Measurements from ENCODE around the gene RD3L. TPM values are rescaled to one million over a fixed set of nuclear protein-coding genes. Genes with fewer than 3 reads are reported as not detected.

Gene RD3L
- total and polyA plus RNA-seq, 10 of the 15 experiments (the other 5 are each of a cell fraction or from before 2014, with no cell fraction given) = not detected

GRCh38 chr14:103920981-103921854 is 21.1 kb downstream of the RD3L start:
- Histone ChIP-seq H2AFZ (ENCODE audit: control insufficient read depth, low read depth, low read length) (peak overlapping the region; percentile 82), H3K79me2 (ENCODE audit: control insufficient read depth, insufficient read depth, low read length) (peaks cover 27% of the 10 kb centered on the region), H3K9ac (ENCODE audit: control insufficient read depth, insufficient read depth, low read length) (peak overlapping the region; percentile 87), H3K4me2 (ENCODE audit: control insufficient read depth, insufficient read depth) (peak overlapping the region; percentile 95), H4K20me1 (ENCODE audit: control insufficient read depth, insufficient read depth) (no peaks in the 10 kb centered on the region), H3K4me3 (peak overlapping the region; percentile 93), H3K9me3 (replicated peaks; ENCODE audit: control insufficient read depth, insufficient read depth, low read length) (no peaks in the 10 kb centered on the region), H3K36me3 (ENCODE audit: control insufficient read depth in 2 of 2, insufficient read depth in 2 of 2, low read length in 1 of 2) (no peaks in the 10 kb centered on the region; a peak in 2 of 4 replicates), H3K4me1 (ENCODE audit: control insufficient read depth, insufficient read depth, low read length) (no peaks in the 10 kb centered on the region), H3K27me3 (replicated peaks in 1 of 2; ENCODE audit: control insufficient read depth in 2 of 2, insufficient read depth in 2 of 2, low read length in 1 of 2) (no peaks in the 10 kb centered on the region), H3K27ac (ENCODE audit: control insufficient read depth, insufficient read depth) (peak overlapping the region; percentile 62)
- peak; percentile 71 for DNase-seq (ENCODE audit: low read depth, low spot score)
- RAD21 ChIA-PET (ENCODE audit: unreplicated experiment) = no interaction called here
- BruUV-seq (replicated peaks) = TSS peak; percentile 83
- FAIRE-seq = peak; percentile 95
- in situ Hi-C loops (cut with MboI) = no loop called here
- CTCF ChIA-PET = interaction anchor here (0.6 to 2.7 kb wide), 9 partner anchors 10 to 133 kb away, joined by 3 to 14 read pairs (median 3); no protein-coding TSS in a partner anchor
- SMC1A ChIA-PET (ENCODE audit: uncharacterized antibody, unreplicated experiment) = interaction anchor here (1.2 kb wide), 3 partner anchors 11 to 113 kb away, joined by 3 to 5 read pairs (median 3); no protein-coding TSS in a partner anchor
- ATAC-seq = peak; percentile 100
- POLR2A ChIA-PET = interaction anchor here (1.0 kb wide), 1 partner anchor 11 kb away, joined by 3 read pairs; no protein-coding TSS in a partner anchor
- intact Hi-C loops (cut with micrococcal nuclease; ENCODE audit: unreplicated experiment) = no loop called here
- 2% methylated on average over 58 of the region's 58 CpGs for WGBS (ENCODE audit: insufficient coverage, insufficient replicate concordance, low lambda C conversion rate, missing lambda C conversion rate)
- TF ChIP-seq NKRF (conservative IDR thresholded peaks at IDR 0.05) (peak; percentile 44; the same call in 1 of the 2 replicates), FOXK2 (IDR thresholded peaks at IDR 0.05) (no peak), ZBTB11 (CRISPR knock-in tag; IDR thresholded peaks at IDR 0.05) (no peak), POLR2A (IDR thresholded peaks at IDR 0.05; ENCODE audit: low read depth, low read length) (peak; percentile 95), ZBTB4 (CRISPR knock-in tag; IDR thresholded peaks at IDR 0.05) (no peak), ZBTB33 (IDR thresholded peaks at IDR 0.05) (peak; percentile 54; the same call in 1 of the 2 replicates), EED (IDR thresholded peaks at IDR 0.05; ENCODE audit: low read depth) (no peak), LARP7 (IDR thresholded peaks at IDR 0.05) (peak; percentile 68), HDAC2 (IDR thresholded peaks at IDR 0.05) (no peak), CBX3 (IDR thresholded peaks at IDR 0.05; ENCODE audit: borderline replicate concordance, low read depth) (no peak), WRNIP1 (IDR thresholded peaks at IDR 0.05; ENCODE audit: borderline replicate concordance, low read depth, low read length) (0 out of 2 replicates have a peak, but pooled peaks have one; percentile 34)
